Activated CD4-positive, alpha-beta T cell treated with anti-CD3 and anti-CD28 coated beads, Interleukin-2, Interleukin-6, amounts not matched to agents 100 ng/mL and 50 ng/mL, durations not matched to agents 16 hours and 8 hours (primary cell): ENCODE results near the gene MEIS1.

Source experiments
- DNase-seq: peaks from one replicate; pipeline ENCODE4 v3.0.0-alpha.2; 2020

MEIS1 gene

GRCh38 chr2:66445076-66445924 lies 10.4 kb downstream of the MEIS1 start:
- no peak for DNase-seq

GRCh38 chr2:66445925-66446871 lies 11.3 kb downstream of the MEIS1 start:
- DNase-seq: no peak

GRCh38 chr2:66446941-66447340 lies 12.0 kb downstream of the MEIS1 start:
- DNase-seq: no peak

- no peak for DNase-seq
Observed at GRCh38 chr2:66447677-66448076, 12.8 kb downstream of the MEIS1 start.

GRCh38 chr2:66448136-66448991 lies 13.4 kb downstream of the MEIS1 start:
- DNase-seq: no peak

- DNase-seq: no peak
Observed at GRCh38 chr2:66452214-66452613, 17.3 kb downstream of the MEIS1 start.

- DNase-seq: no peak
Observed at GRCh38 chr2:66452917-66453316, 18.0 kb downstream of the MEIS1 start.

GRCh38 chr2:66455490-66455889 lies 20.6 kb downstream of the MEIS1 start:
- no peak for DNase-seq

GRCh38 chr2:66456183-66457041 lies 21.5 kb downstream of the MEIS1 start:
- DNase-seq: no peak

GRCh38 chr2:66457545-66457944 lies 22.6 kb downstream of the MEIS1 start:
- no peak for DNase-seq

- DNase-seq: no peak
Observed at GRCh38 chr2:66460031-66460430, 25.1 kb downstream of the MEIS1 start.

- no peak for DNase-seq
Observed at GRCh38 chr2:66461001-66461663, 26.2 kb downstream of the MEIS1 start.

GRCh38 chr2:66461664-66462500 lies 27.0 kb downstream of the MEIS1 start:
- DNase-seq: no peak

GRCh38 chr2:66462501-66462825 lies 27.5 kb downstream of the MEIS1 start:
- DNase-seq: no peak

- DNase-seq: no peak
Observed at GRCh38 chr2:66463206-66463755, 28.4 kb downstream of the MEIS1 start.

- no peak for DNase-seq
Observed at GRCh38 chr2:66464930-66465637, 30.2 kb downstream of the MEIS1 start.

GRCh38 chr2:66466433-66466832 lies 31.5 kb downstream of the MEIS1 start:
- no peak for DNase-seq

- no peak for DNase-seq
Observed at GRCh38 chr2:66467718-66468117, 32.8 kb downstream of the MEIS1 start.

- no peak for DNase-seq
Observed at GRCh38 chr2:66469214-66469902, 34.4 kb downstream of the MEIS1 start.
